HEK293T (cell line): ENCODE results near the gene HDAC11.

Experiments
- ELF4 ChIP-seq: fragments of 450-650 bp; IDR thresholded peaks from 2 replicates; pipeline ENCODE4 v1.6.1; 2017; ENCODE audit warnings: antibody characterized with exemption
- FOXA1 ChIP-seq: fragments of 450-650 bp; IDR thresholded peaks from 2 replicates; pipeline ENCODE4 v1.6.1; 2016; ENCODE audit warnings: mild to moderate bottlenecking
- SP1 ChIP-seq: fragments of 450-650 bp; IDR thresholded peaks from 2 replicates; pipeline ENCODE4 v1.6.1; 2017
- SUZ12 ChIP-seq: fragments of 450-650 bp; IDR thresholded peaks from 2 replicates; pipeline ENCODE4 v1.6.1; 2016; ENCODE audit warnings: mild to moderate bottlenecking

DNA sequence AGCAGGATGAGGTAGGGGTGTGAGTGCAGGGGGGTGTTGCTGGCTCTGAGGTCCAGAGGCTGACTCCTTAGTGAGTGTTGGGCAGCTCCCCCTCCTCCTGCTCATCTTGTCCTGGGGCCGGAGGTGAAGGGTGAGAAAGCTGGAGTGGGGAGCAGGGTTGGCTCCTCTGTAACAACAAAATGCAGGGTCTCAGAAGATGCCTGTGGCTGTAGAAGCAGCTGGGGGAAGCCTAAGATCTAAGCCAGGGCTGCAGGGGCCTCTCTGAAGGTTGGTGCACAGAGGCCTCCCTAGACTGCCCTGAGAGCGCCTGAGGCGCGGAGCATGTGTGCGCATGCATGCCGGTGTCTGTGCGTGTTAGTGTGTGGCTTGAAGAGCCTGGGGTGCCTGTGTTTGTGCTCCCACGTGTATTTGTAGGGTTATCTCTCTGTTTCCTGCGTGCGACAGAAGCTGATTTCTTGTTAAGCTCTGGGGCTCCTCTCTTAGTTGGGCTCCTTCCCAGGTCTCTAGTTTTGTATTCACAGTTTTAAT is 5.3 kb upstream of the HDAC11 start:
- TF ChIP-seq ELF4 (no peak), SUZ12 (no peak), SP1 (no peak), FOXA1 (no peak)
